SK-N-SH (cell line): Measurements from ENCODE around the gene STK4. TPM values are rescaled to one million over a fixed set of nuclear protein-coding genes. Genes with fewer than 3 reads are reported as not detected.

ENCODE experiments used
- CTCF ChIA-PET: fragments of 300-600, 350-600 bp; formaldehyde crosslinking; extraction: SDS; loops from one replicate; lab custom pipeline; 2021; lab: Yijun Ruan, JAX
- POLR2A ChIA-PET: fragments of 350-600 bp; sonication (Branson Sonifier 250); formaldehyde crosslinking; extraction: SDS; loops from one replicate; lab custom pipeline; 2020; ENCODE audit warnings: antibody characterized with exemption, inconsistent platforms; lab: Yijun Ruan, JAX
- DNase-seq: peaks from one replicate; pipeline ENCODE4 v3.0.0; 2012
- H2AFZ ChIP-seq: fragments of 200-600 bp; sonication (generic); 2 replicates; pipeline ENCODE4 v1.8.1; 2016; ENCODE audit warnings: antibody characterized with exemption, mild to moderate bottlenecking, low read depth
- H3F3A ChIP-seq: fragments of 200-600 bp; sonication (generic); replicated peaks from 2 replicates; pipeline ENCODE3; 2016; ENCODE audit warnings: antibody characterized with exemption, mild to moderate bottlenecking; ENCODE audit not compliant: insufficient read depth
- H3K27ac ChIP-seq, 2 experiments: fragments of 200-500 bp in 1 of 2; fragments of 200-600 bp in 1 of 2; sonication (Bioruptor generic) in 1 of 2; sonication (generic), shearing (Covaris generic) in 1 of 2; 2 replicates each; pipeline versions ENCODE4 v1.5.1 to v1.6.1; 2014 to 2016; ENCODE audit warnings: low read depth in 2 of 2, inconsistent platforms in 1 of 2, low read length in 1 of 2, mild to moderate bottlenecking in 1 of 2, mixed read lengths in 1 of 2
- H3K27me3 ChIP-seq: fragments of 200-600 bp; sonication (generic), shearing (Covaris generic); 2 replicates; pipeline ENCODE4 v1.6.1; 2016; ENCODE audit warnings: mixed run types; ENCODE audit not compliant: insufficient read depth
- H3K36me3 ChIP-seq, 2 experiments: fragments of 200-500 bp in 1 of 2; fragments of 200-600 bp in 1 of 2; sonication (Bioruptor generic) in 1 of 2; sonication (generic) in 1 of 2; replicated peaks in 1 of 2; 2 replicates each; pipeline versions ENCODE3 to v1.5.1; 2014 to 2016; ENCODE audit warnings: low read length in 1 of 2, mild to moderate bottlenecking in 1 of 2; ENCODE audit not compliant: insufficient read depth in 2 of 2, control insufficient read depth in 1 of 2
- H3K4me1 ChIP-seq, 2 experiments: fragments of 200-500 bp in 1 of 2; fragments of 200-600 bp in 1 of 2; sonication (Bioruptor generic) in 1 of 2; sonication (generic), shearing (Covaris generic) in 1 of 2; 2 replicates each; pipeline versions ENCODE4 v1.5.1 to v1.6.1; 2014 to 2016; ENCODE audit warnings: low read depth in 1 of 2, low read length in 1 of 2, mixed run types in 1 of 2; ENCODE audit not compliant: insufficient read depth in 2 of 2, control insufficient read depth in 1 of 2
- H3K4me2 ChIP-seq: fragments of 200-600 bp; sonication (generic), shearing (Covaris generic); 2 replicates; pipeline ENCODE4 v1.6.1; 2017; ENCODE audit warnings: mixed run types
- H3K4me3 ChIP-seq, 2 experiments: fragments of 200-500 bp in 1 of 2; fragments of 200-600 bp in 1 of 2; sonication (Bioruptor generic) in 1 of 2; sonication (generic), shearing (Covaris generic) in 1 of 2; 2 replicates each; pipeline versions ENCODE4 v1.5.1 to v1.8.1; 2014 to 2016; ENCODE audit warnings: low read depth in 2 of 2, inconsistent platforms in 1 of 2, low read length in 1 of 2, mild to moderate bottlenecking in 1 of 2, mixed read lengths in 1 of 2, moderate library complexity in 1 of 2
- H3K79me2 ChIP-seq: fragments of 200-600 bp; sonication (generic); 2 replicates; pipeline ENCODE4 v1.8.1; 2017; ENCODE audit warnings: mild to moderate bottlenecking; ENCODE audit not compliant: insufficient read depth
- H3K9ac ChIP-seq: fragments of 200-600 bp; sonication (generic); 2 replicates; pipeline ENCODE4 v1.6.1; 2017; ENCODE audit warnings: mixed run types
- H3K9me2 ChIP-seq: fragments of 200-600 bp; sonication (generic); 2 replicates; pipeline ENCODE4 v1.6.1; 2017; ENCODE audit warnings: mixed run types
- H3K9me3 ChIP-seq: fragments of 200-600 bp; sonication (generic); 2 replicates; pipeline ENCODE4 v1.6.1; 2017; ENCODE audit warnings: mixed run types, mild to moderate bottlenecking, moderate library complexity
- H4K20me1 ChIP-seq: fragments of 200-600 bp; sonication (generic); 2 replicates; pipeline ENCODE4 v1.6.1; 2017; ENCODE audit warnings: mild to moderate bottlenecking, mixed run types; ENCODE audit not compliant: insufficient read depth
- ELF1 ChIP-seq: IDR thresholded peaks from 2 replicates; pipeline ENCODE4 v1.4.0; 2012
- FOSL2 ChIP-seq: IDR thresholded peaks from 2 replicates; pipeline ENCODE4 v1.4.0; 2012; ENCODE audit warnings: low read depth, mild to moderate bottlenecking, moderate library complexity, borderline replicate concordance
- JUND ChIP-seq: IDR thresholded peaks from 2 replicates; pipeline ENCODE4 v1.4.0; 2012
- MEF2A ChIP-seq: IDR thresholded peaks from 2 replicates; pipeline ENCODE4 v1.4.0; 2012; ENCODE audit warnings: low read depth, borderline replicate concordance
- MXI1 ChIP-seq: IDR thresholded peaks from 2 replicates; pipeline ENCODE4 v1.6.1; 2012; ENCODE audit warnings: mild to moderate bottlenecking, low read depth, low read length, improper control_type of control experiment
- NFIC ChIP-seq: IDR thresholded peaks from 2 replicates; pipeline ENCODE4 v1.4.0; 2012; ENCODE audit warnings: borderline replicate concordance
- NRF1 ChIP-seq: IDR thresholded peaks from 2 replicates; pipeline ENCODE4 v1.6.1; 2012; ENCODE audit warnings: low read depth, mild to moderate bottlenecking, low read length
- POLR2AphosphoS5 ChIP-seq: IDR thresholded peaks from 2 replicates; pipeline ENCODE4 v1.6.1; 2012; ENCODE audit warnings: low read depth, low read length
- RAD21 ChIP-seq: IDR thresholded peaks from 2 replicates; pipeline ENCODE4 v1.6.1; 2012; ENCODE audit warnings: mild to moderate bottlenecking, low read length
- RCOR1 ChIP-seq: fragments of 150-350 bp; IDR thresholded peaks from 2 replicates; pipeline ENCODE4 v1.6.1; 2017; ENCODE audit warnings: antibody characterized with exemption, low read length
- WGBS: methylation state at CpG from one replicate; pipeline ENCODE4 v1.1.6; 2017; ENCODE audit warnings: low lambda C conversion rate; 5-methylcytosine and 5-hydroxymethylcytosine counted together
- polyA plus RNA-seq, 3 experiments: library from polyadenylated mRNA; depleted of rRNA; stranded (reverse); fragments of >200 nt; gene quantifications; 2 replicates each; pipeline ENCODE4 v1.2.3, GENCODE V29; 2012
- TF ChIP-seq, protein P1 (sequence below): IDR thresholded peaks from 2 replicates; pipeline ENCODE4 v1.4.0; 2012; ENCODE audit warnings: low read depth, borderline replicate concordance
- TF ChIP-seq, protein P2 (sequence below): fragments of 150-350 bp; IDR thresholded peaks from 2 replicates; pipeline ENCODE4 v1.6.1; 2016; ENCODE audit warnings: mild to moderate bottlenecking, low read depth, low read length
- TF ChIP-seq, protein P3 (sequence below): IDR thresholded peaks from 2 replicates; pipeline ENCODE4 v1.6.1; 2012; ENCODE audit warnings: mild to moderate bottlenecking, low read depth, low read length, moderate library complexity
- TF ChIP-seq, protein P4 (sequence below): IDR thresholded peaks from 2 replicates; pipeline ENCODE4 v1.4.0; 2012; ENCODE audit warnings: low read depth, borderline replicate concordance

The STK4 gene
- polyA plus RNA-seq, 1 of the 3 experiments (the other 2 are of a cell fraction): 11.4 TPM

- Histone ChIP-seq H3K9me2 (no peaks in the 10 kb centered on the region), H3K79me2 (no peaks in the 10 kb centered on the region), H3K9me3 (no peaks in the 10 kb centered on the region), H3K27ac (no peak overlapping the region), H3K4me2 (no peak overlapping the region), H3K9ac (no peak overlapping the region), H3K27me3 (peaks cover 8% of the 10 kb centered on the region; the same call in 1 of the 2 replicates), H3F3A (no peaks in the 10 kb centered on the region), H3K4me3 (no peak overlapping the region), H2AFZ (no peak overlapping the region), H3K4me1 (no peaks in the 10 kb centered on the region), H3K36me3 (no peaks in the 10 kb centered on the region), H4K20me1 (no peaks in the 10 kb centered on the region)
- POLR2A ChIA-PET: no interaction called here
- CTCF ChIA-PET: interaction anchor here (1.4 kb wide), 1 partner anchor 8 kb away, joined by 6 read pairs; no protein-coding TSS in a partner anchor
- DNase-seq: no peak
- no peak for TF ChIP-seq JUND
- no peak for TF ChIP-seq MXI1
- TF ChIP-seq NFIC: no peak
- TF ChIP-seq, protein P1, sequence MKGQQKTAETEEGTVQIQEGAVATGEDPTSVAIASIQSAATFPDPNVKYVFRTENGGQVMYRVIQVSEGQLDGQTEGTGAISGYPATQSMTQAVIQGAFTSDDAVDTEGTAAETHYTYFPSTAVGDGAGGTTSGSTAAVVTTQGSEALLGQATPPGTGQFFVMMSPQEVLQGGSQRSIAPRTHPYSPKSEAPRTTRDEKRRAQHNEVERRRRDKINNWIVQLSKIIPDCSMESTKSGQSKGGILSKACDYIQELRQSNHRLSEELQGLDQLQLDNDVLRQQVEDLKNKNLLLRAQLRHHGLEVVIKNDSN: no peak
- TF ChIP-seq, protein P2, sequence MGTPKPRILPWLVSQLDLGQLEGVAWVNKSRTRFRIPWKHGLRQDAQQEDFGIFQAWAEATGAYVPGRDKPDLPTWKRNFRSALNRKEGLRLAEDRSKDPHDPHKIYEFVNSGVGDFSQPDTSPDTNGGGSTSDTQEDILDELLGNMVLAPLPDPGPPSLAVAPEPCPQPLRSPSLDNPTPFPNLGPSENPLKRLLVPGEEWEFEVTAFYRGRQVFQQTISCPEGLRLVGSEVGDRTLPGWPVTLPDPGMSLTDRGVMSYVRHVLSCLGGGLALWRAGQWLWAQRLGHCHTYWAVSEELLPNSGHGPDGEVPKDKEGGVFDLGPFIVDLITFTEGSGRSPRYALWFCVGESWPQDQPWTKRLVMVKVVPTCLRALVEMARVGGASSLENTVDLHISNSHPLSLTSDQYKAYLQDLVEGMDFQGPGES: no peak
- no peak for TF ChIP-seq POLR2AphosphoS5
- TF ChIP-seq, protein P3, sequence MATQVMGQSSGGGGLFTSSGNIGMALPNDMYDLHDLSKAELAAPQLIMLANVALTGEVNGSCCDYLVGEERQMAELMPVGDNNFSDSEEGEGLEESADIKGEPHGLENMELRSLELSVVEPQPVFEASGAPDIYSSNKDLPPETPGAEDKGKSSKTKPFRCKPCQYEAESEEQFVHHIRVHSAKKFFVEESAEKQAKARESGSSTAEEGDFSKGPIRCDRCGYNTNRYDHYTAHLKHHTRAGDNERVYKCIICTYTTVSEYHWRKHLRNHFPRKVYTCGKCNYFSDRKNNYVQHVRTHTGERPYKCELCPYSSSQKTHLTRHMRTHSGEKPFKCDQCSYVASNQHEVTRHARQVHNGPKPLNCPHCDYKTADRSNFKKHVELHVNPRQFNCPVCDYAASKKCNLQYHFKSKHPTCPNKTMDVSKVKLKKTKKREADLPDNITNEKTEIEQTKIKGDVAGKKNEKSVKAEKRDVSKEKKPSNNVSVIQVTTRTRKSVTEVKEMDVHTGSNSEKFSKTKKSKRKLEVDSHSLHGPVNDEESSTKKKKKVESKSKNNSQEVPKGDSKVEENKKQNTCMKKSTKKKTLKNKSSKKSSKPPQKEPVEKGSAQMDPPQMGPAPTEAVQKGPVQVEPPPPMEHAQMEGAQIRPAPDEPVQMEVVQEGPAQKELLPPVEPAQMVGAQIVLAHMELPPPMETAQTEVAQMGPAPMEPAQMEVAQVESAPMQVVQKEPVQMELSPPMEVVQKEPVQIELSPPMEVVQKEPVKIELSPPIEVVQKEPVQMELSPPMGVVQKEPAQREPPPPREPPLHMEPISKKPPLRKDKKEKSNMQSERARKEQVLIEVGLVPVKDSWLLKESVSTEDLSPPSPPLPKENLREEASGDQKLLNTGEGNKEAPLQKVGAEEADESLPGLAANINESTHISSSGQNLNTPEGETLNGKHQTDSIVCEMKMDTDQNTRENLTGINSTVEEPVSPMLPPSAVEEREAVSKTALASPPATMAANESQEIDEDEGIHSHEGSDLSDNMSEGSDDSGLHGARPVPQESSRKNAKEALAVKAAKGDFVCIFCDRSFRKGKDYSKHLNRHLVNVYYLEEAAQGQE: no peak
- TF ChIP-seq, protein P4, sequence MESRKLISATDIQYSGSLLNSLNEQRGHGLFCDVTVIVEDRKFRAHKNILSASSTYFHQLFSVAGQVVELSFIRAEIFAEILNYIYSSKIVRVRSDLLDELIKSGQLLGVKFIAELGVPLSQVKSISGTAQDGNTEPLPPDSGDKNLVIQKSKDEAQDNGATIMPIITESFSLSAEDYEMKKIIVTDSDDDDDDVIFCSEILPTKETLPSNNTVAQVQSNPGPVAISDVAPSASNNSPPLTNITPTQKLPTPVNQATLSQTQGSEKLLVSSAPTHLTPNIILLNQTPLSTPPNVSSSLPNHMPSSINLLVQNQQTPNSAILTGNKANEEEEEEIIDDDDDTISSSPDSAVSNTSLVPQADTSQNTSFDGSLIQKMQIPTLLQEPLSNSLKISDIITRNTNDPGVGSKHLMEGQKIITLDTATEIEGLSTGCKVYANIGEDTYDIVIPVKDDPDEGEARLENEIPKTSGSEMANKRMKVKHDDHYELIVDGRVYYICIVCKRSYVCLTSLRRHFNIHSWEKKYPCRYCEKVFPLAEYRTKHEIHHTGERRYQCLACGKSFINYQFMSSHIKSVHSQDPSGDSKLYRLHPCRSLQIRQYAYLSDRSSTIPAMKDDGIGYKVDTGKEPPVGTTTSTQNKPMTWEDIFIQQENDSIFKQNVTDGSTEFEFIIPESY: no peak
- TF ChIP-seq ELF1: no peak
- TF ChIP-seq RCOR1: no peak
- TF ChIP-seq FOSL2: no peak
- TF ChIP-seq RAD21: no peak
- TF ChIP-seq NRF1: no peak
- no peak for TF ChIP-seq MEF2A
- WGBS: 2% methylated on average over 2 of the region's 2 CpGs
These were observed 153.4 kb downstream of the STK4 start for GRCh38 chr20:45119556-45120266.
